Parathyroid adenoma (tissue), 2 donors: Measurements from ENCODE around the gene NVL.

Experiments used
- H2AFZ ChIP-seq: fragments of 300-600 bp; sonication (generic); one replicate; pipeline ENCODE4 v1.7.0; 2017; ENCODE audit warnings: antibody characterized with exemption, mild to moderate bottlenecking
- H3K27ac ChIP-seq: fragments of 300-600 bp; sonication (generic); one replicate; pipeline ENCODE4 v1.7.0; 2017
- H3K27me3 ChIP-seq: fragments of 300-600 bp; sonication (generic); one replicate; pipeline ENCODE4 v1.7.0; 2017; ENCODE audit warnings: low read length; ENCODE audit not compliant: control insufficient read depth, insufficient read depth
- H3K36me3 ChIP-seq: fragments of 300-600 bp; sonication (generic); one replicate; pipeline ENCODE4 v1.7.0; 2017; ENCODE audit warnings: low read length; ENCODE audit not compliant: control insufficient read depth, insufficient read depth
- H3K4me1 ChIP-seq: fragments of 300-600 bp; sonication (generic); one replicate; pipeline ENCODE4 v1.7.0; 2017; ENCODE audit warnings: control low read depth
- H3K4me2 ChIP-seq: fragments of 300-600 bp; sonication (generic); one replicate; pipeline ENCODE4 v1.7.0; 2017; ENCODE audit warnings: low read length
- H3K4me3 ChIP-seq: fragments of 300-600 bp; sonication (generic); one replicate; pipeline ENCODE4 v1.7.0; 2017; ENCODE audit warnings: low read depth, low read length
- H3K79me2 ChIP-seq: fragments of 300-600 bp; sonication (generic); one replicate; pipeline ENCODE4 v1.7.0; 2017; ENCODE audit warnings: control low read depth
- H3K9ac ChIP-seq: fragments of 300-600 bp; sonication (generic); one replicate; pipeline ENCODE4 v1.7.0; 2017; ENCODE audit warnings: mild to moderate bottlenecking
- H3K9me3 ChIP-seq: fragments of 300-600 bp; sonication (generic); one replicate; pipeline ENCODE4 v1.7.0; 2017; ENCODE audit warnings: low read length; ENCODE audit not compliant: control insufficient read depth
- CTCF ChIP-seq: fragments of 300-600 bp; sonication (generic); IDR thresholded peaks from one replicate; pipeline ENCODE4 v1.7.0; 2017; ENCODE audit warnings: antibody characterized with exemption, mild to moderate bottlenecking
- donor health status: primary hyperparathyroidism.

Gene NVL

GRCh38 chr1:224292419-224292818 is 37.6 kb downstream of the NVL start:
- no peak overlapping the region for H3K4me3 ChIP-seq
- H3K79me2 ChIP-seq = no peaks in the 10 kb centered on the region
- no peaks in the 10 kb centered on the region for H3K27me3 ChIP-seq
- no peak overlapping the region for H3K27ac ChIP-seq
- H3K9ac ChIP-seq = no peak overlapping the region
- no peak for TF ChIP-seq CTCF
- no peaks in the 10 kb centered on the region for H3K9me3 ChIP-seq
- H2AFZ ChIP-seq = no peak overlapping the region
- no peaks in the 10 kb centered on the region for H3K4me1 ChIP-seq
- no peaks in the 10 kb centered on the region for H3K36me3 ChIP-seq
- no peak overlapping the region for H3K4me2 ChIP-seq

GRCh38 chr1:224289396-224289795 is 40.6 kb downstream of the NVL start:
- Histone ChIP-seq H3K36me3 (no peaks in the 10 kb centered on the region), H3K9me3 (no peaks in the 10 kb centered on the region), H3K79me2 (no peaks in the 10 kb centered on the region), H3K4me3 (no peak overlapping the region), H3K4me2 (no peak overlapping the region), H3K27ac (no peak overlapping the region), H3K27me3 (no peaks in the 10 kb centered on the region), H3K4me1 (no peaks in the 10 kb centered on the region), H2AFZ (no peak overlapping the region), H3K9ac (no peak overlapping the region)
- no peak for TF ChIP-seq CTCF

GRCh38 chr1:224287714-224288113 is 42.3 kb downstream of the NVL start:
- no peaks in the 10 kb centered on the region for H3K27me3 ChIP-seq
- no peak overlapping the region for H3K27ac ChIP-seq
- no peak overlapping the region for H3K4me2 ChIP-seq
- H3K79me2 ChIP-seq = no peaks in the 10 kb centered on the region
- no peaks in the 10 kb centered on the region for H3K36me3 ChIP-seq
- no peak overlapping the region for H2AFZ ChIP-seq
- no peak overlapping the region for H3K9ac ChIP-seq
- H3K4me3 ChIP-seq = no peak overlapping the region
- TF ChIP-seq CTCF = no peak
- no peaks in the 10 kb centered on the region for H3K4me1 ChIP-seq
- no peaks in the 10 kb centered on the region for H3K9me3 ChIP-seq

- Histone ChIP-seq H3K9ac (no peak overlapping the region), H3K36me3 (no peaks in the 10 kb centered on the region), H3K4me2 (no peak overlapping the region), H2AFZ (no peak overlapping the region), H3K4me1 (no peaks in the 10 kb centered on the region), H3K27ac (no peak overlapping the region), H3K79me2 (no peaks in the 10 kb centered on the region), H3K27me3 (no peaks in the 10 kb centered on the region), H3K9me3 (no peaks in the 10 kb centered on the region), H3K4me3 (no peak overlapping the region)
- no peak for TF ChIP-seq CTCF
Observed at GRCh38 chr1:224282140-224282539, 47.8 kb downstream of the NVL start.

GRCh38 chr1:224276771-224277487 is 53.0 kb downstream of the NVL start:
- Histone ChIP-seq H3K36me3 (no peaks in the 10 kb centered on the region), H3K79me2 (no peaks in the 10 kb centered on the region), H3K4me1 (no peaks in the 10 kb centered on the region), H2AFZ (no peak overlapping the region), H3K9me3 (no peaks in the 10 kb centered on the region), H3K4me2 (no peak overlapping the region), H3K27ac (no peak overlapping the region), H3K27me3 (no peaks in the 10 kb centered on the region), H3K9ac (no peak overlapping the region), H3K4me3 (no peak overlapping the region)
- TF ChIP-seq CTCF = no peak
